ENCODE data around the gene HOXC13.

The HOXC13 gene

GRCh38 chr12:53980104-53980801 is 41.6 kb downstream of the HOXC13 start:
- DNase-seq (ENCODE audit: low read depth in 1 of 2, low spot score in 1 of 2), result no peak

GRCh38 chr12:53980802-53981496 is 42.3 kb downstream of the HOXC13 start:
- DNase-seq (ENCODE audit: low read depth in 1 of 2, low spot score in 1 of 2), result no peak

GRCh38 chr12:53981634-53982565 is 43.3 kb downstream of the HOXC13 start:
- no peak for DNase-seq (ENCODE audit: low read depth in 1 of 2, low spot score in 1 of 2)

GRCh38 chr12:53982648-53983567 is 44.3 kb downstream of the HOXC13 start:
- no peak for DNase-seq (ENCODE audit: low read depth in 1 of 2, low spot score in 1 of 2)

- no peak for DNase-seq (ENCODE audit: low read depth in 1 of 2, low spot score in 1 of 2)
Observed at GRCh38 chr12:53983568-53983949, 44.9 kb downstream of the HOXC13 start.

- no peak for DNase-seq (ENCODE audit: low read depth in 1 of 2, low spot score in 1 of 2)
Observed at GRCh38 chr12:53983950-53984572, 45.4 kb downstream of the HOXC13 start.

- peak in 1 of 2 donors; percentile 74 for DNase-seq (ENCODE audit: low read depth in 1 of 2, low spot score in 1 of 2)
Observed at GRCh38 chr12:53984901-53985691, 46.5 kb downstream of the HOXC13 start, which contains the start of gene HOXC10. TSS of gene HOXC10 (plus strand) at chr12:53985146. CDS start at chr12:53985260, 114 bp downstream.

GRCh38 chr12:53985692-53985993 is 47.0 kb downstream of the HOXC13 start:
- DNase-seq (ENCODE audit: low read depth in 1 of 2, low spot score in 1 of 2), result no peak

- DNase-seq (ENCODE audit: low read depth in 1 of 2, low spot score in 1 of 2), result no peak
Observed at GRCh38 chr12:53985994-53986685, 47.5 kb downstream of the HOXC13 start.

- no peak for DNase-seq (ENCODE audit: low read depth in 1 of 2, low spot score in 1 of 2)
Observed at GRCh38 chr12:53986686-53987483, 48.3 kb downstream of the HOXC13 start.

GRCh38 chr12:53987787-53988230 is 49.2 kb downstream of the HOXC13 start:
- DNase-seq (ENCODE audit: low read depth in 1 of 2, low spot score in 1 of 2), result no peak

GRCh38 chr12:53988541-53989226 is 50.1 kb downstream of the HOXC13 start:
- no peak for DNase-seq (ENCODE audit: low read depth in 1 of 2, low spot score in 1 of 2)

- DNase-seq (ENCODE audit: low read depth in 1 of 2, low spot score in 1 of 2), result no peak
Observed at GRCh38 chr12:53989227-53990113, 50.8 kb downstream of the HOXC13 start.

- DNase-seq (ENCODE audit: low read depth in 1 of 2, low spot score in 1 of 2), result no peak
Observed at GRCh38 chr12:53990311-53991076, 51.9 kb downstream of the HOXC13 start.

- DNase-seq (ENCODE audit: low read depth in 1 of 2, low spot score in 1 of 2), result no peak
Observed at GRCh38 chr12:53991077-53991460, 52.4 kb downstream of the HOXC13 start.
